IMR-90 (cell line): ENCODE measurements around the gene SLC9A9. TPM values are rescaled to one million over a fixed set of nuclear protein-coding genes. Genes with fewer than 3 reads are reported as not detected.

ENCODE experiments used
- ATAC-seq: fragments of 200-7000 bp; cut with Tn5 transposase; 2 replicates; pipeline ENCODE4 v1.9.1; 2020; ENCODE audit warnings: low read depth, mild to moderate bottlenecking, moderate library complexity
- BruUV-seq: library from RNA; stranded (reverse); fragments of 400-500 nt; replicated peaks from 2 replicates; lab custom pipeline; 2021; lab: Mats Ljungman, UMichigan
- CTCF ChIA-PET: fragments of 300-600 bp; formaldehyde crosslinking; extraction: SDS; loops from one replicate; lab custom pipeline; 2021; ENCODE audit warnings: antibody characterized with exemption; lab: Yijun Ruan, JAX
- POLR2A ChIA-PET: fragments of 300-600 bp; sonication (Branson Sonifier 250); formaldehyde crosslinking; loops from one replicate; lab custom pipeline; 2022; ENCODE audit warnings: antibody characterized with exemption; ENCODE audit not compliant: unreplicated experiment; lab: Charles Lee
- DNase-seq: peaks from one replicate; pipeline ENCODE4 v3.0.0; 2013
- H2AFZ ChIP-seq: replicated peaks from 2 replicates; pipeline ENCODE3; 2013; ENCODE audit warnings: low read length, mild to moderate bottlenecking; ENCODE audit not compliant: poor library complexity
- H2AK5ac ChIP-seq: 2 replicates; pipeline ENCODE4 v1.6.1; 2013; ENCODE audit warnings: low read depth, low read length, inconsistent platforms
- H2AK9ac ChIP-seq: replicated peaks from 2 replicates; pipeline ENCODE3; 2013; ENCODE audit warnings: mild to moderate bottlenecking, low read depth, low read length, moderate library complexity; ENCODE audit not compliant: poor library complexity
- H2BK120ac ChIP-seq: 2 replicates; pipeline ENCODE4 v1.6.1; 2013; ENCODE audit warnings: low read depth, low read length, inconsistent platforms
- H2BK15ac ChIP-seq: 3 replicates; pipeline ENCODE4 v1.6.1; 2013; ENCODE audit warnings: low read depth, low read length, inconsistent platforms
- H2BK20ac ChIP-seq: 2 replicates; pipeline ENCODE4 v1.6.1; 2013; ENCODE audit warnings: low read depth, mild to moderate bottlenecking, inconsistent platforms, low read length, moderate library complexity
- H2BK5ac ChIP-seq: 2 replicates; pipeline ENCODE4 v1.6.1; 2013; ENCODE audit warnings: mild to moderate bottlenecking, low read depth, low read length, inconsistent platforms; ENCODE audit not compliant: poor library complexity, severe bottlenecking
- H3K14ac ChIP-seq: replicated peaks from 2 replicates; pipeline ENCODE4 v1.6.1; 2013; ENCODE audit warnings: low read depth, low read length, inconsistent platforms
- H3K18ac ChIP-seq: 2 replicates; pipeline ENCODE4 v1.6.1; 2013; ENCODE audit warnings: low read depth, low read length, control low read depth
- H3K23ac ChIP-seq: 2 replicates; pipeline ENCODE4 v1.6.1; 2013; ENCODE audit warnings: low read depth, low read length, inconsistent platforms
- H3K27ac ChIP-seq: 2 replicates; pipeline ENCODE4 v1.5.1; 2013; ENCODE audit warnings: mild to moderate bottlenecking, control low read depth, low read length; ENCODE audit not compliant: insufficient read depth
- H3K27me3 ChIP-seq: 2 replicates; pipeline ENCODE4 v1.6.1; 2013; ENCODE audit warnings: low read length; ENCODE audit not compliant: control insufficient read depth, insufficient read depth
- H3K36me3 ChIP-seq: 2 replicates; pipeline ENCODE4 v1.6.1; 2013; ENCODE audit warnings: low read length, mixed read lengths; ENCODE audit not compliant: control insufficient read depth, insufficient read depth
- H3K4ac ChIP-seq: 2 replicates; pipeline ENCODE4 v1.6.1; 2013; ENCODE audit warnings: low read depth, low read length, inconsistent platforms
- H3K4me1 ChIP-seq: 2 replicates; pipeline ENCODE4 v1.6.1; 2013; ENCODE audit warnings: low read length, mixed read lengths; ENCODE audit not compliant: control insufficient read depth, insufficient read depth
- H3K4me2 ChIP-seq: 2 replicates; pipeline ENCODE4 v1.6.1; 2013; ENCODE audit warnings: low read depth, mild to moderate bottlenecking, control low read depth, low read length, moderate library complexity
- H3K4me3 ChIP-seq: 2 replicates; pipeline ENCODE4 v1.5.1; 2013; ENCODE audit warnings: low read depth, mild to moderate bottlenecking, control low read depth, low read length, moderate library complexity; ENCODE audit not compliant: insufficient read depth
- H3K56ac ChIP-seq: 2 replicates; pipeline ENCODE4 v1.6.1; 2013; ENCODE audit warnings: low read length, inconsistent platforms; ENCODE audit not compliant: insufficient read depth; ENCODE audit errors: extremely low read depth
- H3K79me1 ChIP-seq, 2 experiments: 2 replicates each; pipeline ENCODE4 v1.6.1; 2013; ENCODE audit warnings: low read length in 2 of 2, inconsistent platforms in 1 of 2, low read depth in 1 of 2
- H3K9ac ChIP-seq: 2 replicates; pipeline ENCODE4 v1.6.1; 2013; ENCODE audit warnings: low read depth, low read length, control low read depth
- H3K9me1 ChIP-seq: 2 replicates; pipeline ENCODE4 v1.6.1; 2013; ENCODE audit warnings: low read length, inconsistent platforms; ENCODE audit not compliant: insufficient read depth
- H3K9me3 ChIP-seq: 2 replicates; pipeline ENCODE4 v1.6.1; 2013; ENCODE audit warnings: low read length; ENCODE audit not compliant: control insufficient read depth, insufficient read depth
- H4K20me1 ChIP-seq: 2 replicates; pipeline ENCODE4 v1.6.1; 2013; ENCODE audit warnings: low read length, inconsistent platforms; ENCODE audit not compliant: insufficient read depth
- H4K5ac ChIP-seq: 2 replicates; pipeline ENCODE4 v1.6.1; 2013; ENCODE audit warnings: mild to moderate bottlenecking, low read depth, low read length, control low read depth
- H4K8ac ChIP-seq, 2 experiments: 2 replicates each; pipeline ENCODE4 v1.6.1; 2013; ENCODE audit warnings: low read depth in 2 of 2, low read length in 2 of 2, control low read depth in 1 of 2, inconsistent platforms in 1 of 2
- H4K91ac ChIP-seq: 2 replicates; pipeline ENCODE4 v1.6.1; 2013; ENCODE audit warnings: low read depth, low read length, inconsistent platforms; ENCODE audit not compliant: insufficient read depth
- BHLHE40 ChIP-seq: fragments of 150-350 bp; IDR thresholded peaks from 2 replicates; pipeline ENCODE4 v1.6.1; 2016; ENCODE audit warnings: mild to moderate bottlenecking, low read depth, low read length
- CEBPB ChIP-seq: IDR thresholded peaks from 2 replicates; pipeline ENCODE4 v1.6.1; 2012; ENCODE audit warnings: low read depth, low read length, improper control_type of control experiment
- CHD1 ChIP-seq: IDR thresholded peaks from 2 replicates; pipeline ENCODE4 v1.6.1; 2012; ENCODE audit warnings: low read depth, low read length, improper control_type of control experiment
- CTCF ChIP-seq: conservative IDR thresholded peaks from 2 replicates; pipeline ENCODE4 v1.5.1; 2012; ENCODE audit warnings: mild to moderate bottlenecking, low read depth, low read length, improper control_type of control experiment
- ELK1 ChIP-seq: fragments of 150-350 bp; IDR thresholded peaks from 2 replicates; pipeline ENCODE4 v1.6.1; 2016; ENCODE audit warnings: low read depth, mild to moderate bottlenecking, low read length, moderate library complexity, borderline replicate concordance
- FOS ChIP-seq: fragments of 150-350 bp; IDR thresholded peaks from 2 replicates; pipeline ENCODE4 v1.6.1; 2016; ENCODE audit warnings: low read depth, low read length
- MAFK ChIP-seq: IDR thresholded peaks from 2 replicates; pipeline ENCODE4 v1.6.1; 2012; ENCODE audit warnings: low read depth, low read length, improper control_type of control experiment
- MAZ ChIP-seq: IDR thresholded peaks from 2 replicates; pipeline ENCODE4 v1.6.1; 2012; ENCODE audit warnings: low read depth, mild to moderate bottlenecking, low read length, improper control_type of control experiment, moderate library complexity, borderline replicate concordance
- MXI1 ChIP-seq: IDR thresholded peaks from 2 replicates; pipeline ENCODE4 v1.6.1; 2012; ENCODE audit warnings: low read depth, mild to moderate bottlenecking, low read length, moderate library complexity, borderline replicate concordance
- NFE2L2 ChIP-seq: fragments of 150-350 bp; IDR thresholded peaks from 2 replicates; pipeline ENCODE4 v1.6.1; 2016; ENCODE audit warnings: low read depth, mild to moderate bottlenecking, low read length
- POLR2A ChIP-seq: IDR thresholded peaks from 2 replicates; pipeline ENCODE4 v1.6.1; 2012; ENCODE audit warnings: mild to moderate bottlenecking, low read depth, low read length
- RAD21 ChIP-seq: IDR thresholded peaks from 2 replicates; pipeline ENCODE4 v1.6.1; 2012; ENCODE audit warnings: low read length, improper control_type of control experiment
- RCOR1 ChIP-seq: IDR thresholded peaks from 2 replicates; pipeline ENCODE4 v1.6.1; 2012; ENCODE audit warnings: mild to moderate bottlenecking, low read length, improper control_type of control experiment; ENCODE audit not compliant: insufficient replicate concordance
- RFX5 ChIP-seq: IDR thresholded peaks from 2 replicates; pipeline ENCODE4 v1.8.0; 2012; ENCODE audit warnings: low read depth, mild to moderate bottlenecking, low read length, moderate library complexity
- SMC3 ChIP-seq: fragments of 150-350 bp; IDR thresholded peaks from 2 replicates; pipeline ENCODE4 v1.6.1; 2016; ENCODE audit warnings: low read depth, mild to moderate bottlenecking, antibody characterized with exemption, low read length, moderate library complexity
- USF2 ChIP-seq: fragments of 150-350 bp; IDR thresholded peaks from 2 replicates; pipeline ENCODE4 v1.6.1; 2017; ENCODE audit warnings: mild to moderate bottlenecking, antibody characterized with exemption, low read length, low read depth
- WGBS, 2 experiments: methylation state at CpG; one replicate each; pipeline versions ENCODE4 v1.1.5 to v1.1.7; 2013; ENCODE audit warnings: missing lambda C conversion rate in 2 of 2; ENCODE audit not compliant: insufficient read length in 1 of 2; ENCODE audit errors: extremely low coverage in 2 of 2; 5-methylcytosine and 5-hydroxymethylcytosine counted together
- dilution Hi-C: fragments of 300-500 bp; cut with HindIII; formaldehyde crosslinking; loops from one replicate; pipeline ENCODE4 v1.14.3; 2018; ENCODE audit warnings: low sequenced_read_pairs; ENCODE audit not compliant: unreplicated experiment
- in situ Hi-C: fragments of 300-500 bp; cut with MboI; formaldehyde crosslinking; loops from 3 replicates; pipeline ENCODE4 v1.14.3; 2019; ENCODE audit warnings: low sequenced_read_pairs, inconsistent platforms, mixed read lengths
- intact Hi-C: fragments of 100-400 bp; cut with micrococcal nuclease; formaldehyde crosslinking; loops from 2 replicates; pipeline ENCODE4 v1.10.0; 2022
- polyA plus RNA-seq, 3 experiments: library from polyadenylated mRNA; depleted of rRNA; stranded (reverse); fragments of >200 nt; gene quantifications; 2 replicates each; pipeline ENCODE4 v1.2.3, GENCODE V29; 2012; ENCODE audit warnings: low replicate concordance in 1 of 3
- total RNA-seq: library from RNA; depleted of rRNA; stranded (reverse); fragments of >200 nt; gene quantifications from 2 replicates; pipeline ENCODE4 v1.2.3, GENCODE V29; 2012

SLC9A9 gene
- total and polyA plus RNA-seq, 2 of the 4 experiments (the other 2 are of a cell fraction) = 1.4 to 2.3 TPM

- dilution Hi-C loops = no loop called here
- Histone ChIP-seq H3K9me3 (no peaks in the 10 kb centered on the region), H2BK5ac (no peak overlapping the region), H3K27ac (no peak overlapping the region), H4K91ac (no peak overlapping the region), H3K14ac (no peak overlapping the region), H2AFZ (no peak overlapping the region), H2BK20ac (no peak overlapping the region), H4K5ac (no peak overlapping the region), H4K20me1 (no peaks in the 10 kb centered on the region), H3K9ac (no peak overlapping the region), H3K23ac (no peak overlapping the region), H2AK5ac (no peak overlapping the region), H3K18ac (no peak overlapping the region), H2BK120ac (no peak overlapping the region), H4K8ac (no peak overlapping the region), H3K4me3 (no peak overlapping the region), H3K27me3 (no peaks in the 10 kb centered on the region), H3K36me3 (no peaks in the 10 kb centered on the region), H3K4ac (no peak overlapping the region), H3K9me1 (no peaks in the 10 kb centered on the region), H3K79me1 (no peaks in the 10 kb centered on the region), H2AK9ac (no peak overlapping the region), H3K56ac (no peak overlapping the region), H2BK15ac (no peak overlapping the region), H3K4me1 (no peaks in the 10 kb centered on the region), H3K4me2 (no peak overlapping the region)
- WGBS, 2 experiments = 35% methylated on average over 2 of the region's 2 CpGs; no CpG with 5 or more reads in 1 of the 2 experiments
- no TSS peak for BruUV-seq
- intact Hi-C loops = no loop called here
- POLR2A ChIA-PET = no interaction called here
- in situ Hi-C loops = no loop called here
- TF ChIP-seq MAFK (no peak), FOS (no peak), MXI1 (no peak), BHLHE40 (no peak), RCOR1 (no peak), ELK1 (no peak), RFX5 (no peak), CHD1 (no peak), CEBPB (no peak), CTCF (no peak), NFE2L2 (no peak), RAD21 (no peak), SMC3 (no peak), MAZ (no peak), POLR2A (no peak), USF2 (no peak)
- ATAC-seq (no peak), DNase-seq (peak; percentile 14)
- CTCF ChIA-PET = no interaction called here
Measured at GRCh38 chr3:143464850-143465249, 383.4 kb downstream of the SLC9A9 start.
